Jurkat, Clone E6-1 (cell line): Measurements from ENCODE around the gene FHOD3.

Experiments
- DNase-seq: peaks from one replicate; pipeline ENCODE4 v3.0.0-alpha.2; 2011; ENCODE audit warnings: low read depth, low spot score
- H3K4me3 ChIP-seq: 2 replicates; pipeline ENCODE4 v1.5.1; 2011; ENCODE audit warnings: mild to moderate bottlenecking, low read length, control low read depth, moderate library complexity

Gene FHOD3

GRCh38 chr18:36623681-36624190 lies 326.2 kb downstream of the FHOD3 start:
- no peak for DNase-seq
- H3K4me3 ChIP-seq, result no peak overlapping the region

GRCh38 chr18:36624451-36625167 lies 327.1 kb downstream of the FHOD3 start:
- DNase-seq, result no peak

GRCh38 chr18:36625386-36625785 lies 327.9 kb downstream of the FHOD3 start:
- DNase-seq, result no peak
- no peak overlapping the region for H3K4me3 ChIP-seq

More at GRCh38 chr18:36624451-36625167, 327.1 kb downstream of the FHOD3 start:
- no peak overlapping the region for H3K4me3 ChIP-seq

- no peak overlapping the region for H3K4me3 ChIP-seq
- DNase-seq, result no peak
These were observed 330.1 kb downstream of the FHOD3 start for GRCh38 chr18:36627637-36628036.

- no peak for DNase-seq
- H3K4me3 ChIP-seq, result no peak overlapping the region
These were observed 331.1 kb downstream of the FHOD3 start for GRCh38 chr18:36628435-36629137.

GRCh38 chr18:36629138-36629530 lies 331.6 kb downstream of the FHOD3 start:
- no peak for DNase-seq
- H3K4me3 ChIP-seq, result no peak overlapping the region

- no peak for DNase-seq
- H3K4me3 ChIP-seq, result no peak overlapping the region
These were observed 332.3 kb downstream of the FHOD3 start for GRCh38 chr18:36629836-36630235.

- no peak overlapping the region for H3K4me3 ChIP-seq
- DNase-seq, result no peak
These were observed 333.4 kb downstream of the FHOD3 start for GRCh38 chr18:36630917-36631316.

GRCh38 chr18:36633961-36634412 lies 336.5 kb downstream of the FHOD3 start:
- peak; percentile 76 for DNase-seq
- no peak overlapping the region for H3K4me3 ChIP-seq

- no peak overlapping the region for H3K4me3 ChIP-seq
- DNase-seq, result no peak
These were observed 337.2 kb downstream of the FHOD3 start for GRCh38 chr18:36634573-36635216.

- H3K4me3 ChIP-seq, result no peak overlapping the region
- DNase-seq, result no peak
These were observed 338.0 kb downstream of the FHOD3 start for GRCh38 chr18:36635414-36636096.

- DNase-seq, result no peak
These were observed 338.8 kb downstream of the FHOD3 start for GRCh38 chr18:36636237-36636817.

GRCh38 chr18:36638224-36638623 lies 340.7 kb downstream of the FHOD3 start:
- no peak overlapping the region for H3K4me3 ChIP-seq
- no peak for DNase-seq

More at GRCh38 chr18:36636237-36636817, 338.8 kb downstream of the FHOD3 start:
- H3K4me3 ChIP-seq, result no peak overlapping the region

GRCh38 chr18:36640021-36640952 lies 342.8 kb downstream of the FHOD3 start:
- no peak overlapping the region for H3K4me3 ChIP-seq
- DNase-seq, result no peak

- DNase-seq, result no peak
- no peak overlapping the region for H3K4me3 ChIP-seq
These were observed 345.5 kb downstream of the FHOD3 start for GRCh38 chr18:36643061-36643460.

GRCh38 chr18:36648803-36649202 lies 351.3 kb downstream of the FHOD3 start:
- H3K4me3 ChIP-seq, result no peak overlapping the region
- no peak for DNase-seq

GRCh38 chr18:36649205-36649604 lies 351.7 kb downstream of the FHOD3 start:
- H3K4me3 ChIP-seq, result no peak overlapping the region
- DNase-seq, result no peak

- H3K4me3 ChIP-seq, result no peak overlapping the region
- no peak for DNase-seq
These were observed 352.8 kb downstream of the FHOD3 start for GRCh38 chr18:36650266-36650665.
